ENCODE data around the gene F5.

GRCh38 chr1:169508432-169509338, 77.6 kb downstream of the F5 start:
- TF ChIP-seq FOXP2 (optimal IDR thresholded peaks at IDR 0.05; ENCODE audit: control extremely low read depth, extremely low read length, insufficient read depth) (no peak), EZH2 (IDR thresholded peaks at IDR 0.05) (no peak), POLR2AphosphoS5 (IDR thresholded peaks at IDR 0.05; ENCODE audit: borderline replicate concordance, low read depth, low read length) (no peak)
